Keratinocyte (primary cell): Measurements from ENCODE around the gene KPNA4. TPM values are rescaled to one million over a fixed set of nuclear protein-coding genes. Genes with fewer than 3 reads are reported as not detected.
"Not testable (repeated sequence)": the region's sequence is repeated elsewhere in the genome, so short reads cannot be mapped to it uniquely, and the experiment has no call there.

ENCODE experiments used
- DNase-seq: peaks from one replicate; pipeline ENCODE4 v3.0.0-alpha.2; 2011; ENCODE audit warnings: low read depth, missing footprints, low spot score
- FAIRE-seq: peaks from 2 replicates; lab custom pipeline; 2011; peaks lifted over from hg19 to GRCh38; lab: Jason Lieb, UNC
- H2AFZ ChIP-seq: 2 replicates; pipeline ENCODE4 v1.6.0; 2012; ENCODE audit warnings: low read length, control low read depth, inconsistent platforms; ENCODE audit not compliant: control insufficient read depth
- H3K27ac ChIP-seq: 2 replicates; pipeline ENCODE4 v1.5.1; 2011; ENCODE audit warnings: low read length; ENCODE audit not compliant: control insufficient read depth, insufficient read depth
- H3K27me3 ChIP-seq: 3 replicates; pipeline ENCODE4 v1.6.0; 2011; ENCODE audit warnings: low read length; ENCODE audit not compliant: control insufficient read depth, insufficient read depth; ENCODE audit errors: extremely low read depth
- H3K36me3 ChIP-seq, 2 experiments: 2 replicates in 1 of 2; 3 replicates in 1 of 2; pipeline ENCODE4 v1.5.1; 2011; ENCODE audit warnings: low read length in 2 of 2, mild to moderate bottlenecking in 1 of 2; ENCODE audit not compliant: control insufficient read depth in 2 of 2, insufficient read depth in 2 of 2; ENCODE audit errors: extremely low read depth in 1 of 2
- H3K4me1 ChIP-seq: 3 replicates; pipeline ENCODE4 v1.5.1; 2011; ENCODE audit warnings: low read length; ENCODE audit not compliant: control insufficient read depth, insufficient read depth; ENCODE audit errors: extremely low read depth
- H3K4me2 ChIP-seq: 3 replicates; pipeline ENCODE4 v1.6.0; 2011; ENCODE audit warnings: low read depth, low read length; ENCODE audit not compliant: control insufficient read depth, insufficient read depth; ENCODE audit errors: extremely low read depth
- H3K4me3 ChIP-seq, 3 experiments: fragments of 200-600 bp in 1 of 3; sonication (generic) in 1 of 3; 2 replicates in 2 of 3; 3 replicates in 1 of 3; pipeline ENCODE4 v1.5.1; 2011 to 2016; ENCODE audit warnings: low read length in 3 of 3, mild to moderate bottlenecking in 3 of 3, control low read depth in 2 of 3, inconsistent platforms in 1 of 3, low read depth in 1 of 3, mixed read lengths in 1 of 3, mixed run types in 1 of 3, moderate library complexity in 1 of 3; ENCODE audit not compliant: control insufficient read depth in 2 of 3, insufficient read depth in 2 of 3; ENCODE audit errors: extremely low read depth in 1 of 3
- H3K79me2 ChIP-seq: 2 replicates; pipeline ENCODE4 v1.6.0; 2012; ENCODE audit warnings: low read length; ENCODE audit not compliant: control insufficient read depth, insufficient read depth
- H3K9ac ChIP-seq: 3 replicates; pipeline ENCODE4 v1.6.0; 2011; ENCODE audit warnings: low read length; ENCODE audit not compliant: control insufficient read depth, insufficient read depth; ENCODE audit errors: extremely low read depth
- H3K9me1 ChIP-seq: 3 replicates; pipeline ENCODE4 v1.6.0; 2011; ENCODE audit warnings: low read length; ENCODE audit not compliant: control insufficient read depth, insufficient read depth; ENCODE audit errors: extremely low read depth
- H3K9me3 ChIP-seq: 2 replicates; pipeline ENCODE4 v1.5.1; 2012; ENCODE audit warnings: low read depth, low read length; ENCODE audit not compliant: control insufficient read depth
- H4K20me1 ChIP-seq: 3 replicates; pipeline ENCODE4 v1.6.0; 2011; ENCODE audit warnings: low read length; ENCODE audit not compliant: control insufficient read depth, insufficient read depth; ENCODE audit errors: extremely low read depth
- EZH2 ChIP-seq: IDR thresholded peaks from one replicate; pipeline ENCODE4 v1.6.1; 2012; ENCODE audit warnings: inconsistent platforms, mild to moderate bottlenecking, low read length, moderate library complexity
- dilution Hi-C: fragments of 300-500 bp; cut with MboI; formaldehyde crosslinking; loops from one replicate; pipeline ENCODE4 v1.7.0; 2020; ENCODE audit warnings: low sequenced_read_pairs; ENCODE audit not compliant: extremely low pct_ligation_motif_present
- polyA plus RNA-seq, 5 experiments: library from polyadenylated mRNA; depleted of rRNA in 3 of 5; stranded (reverse) in 3 of 5; stranded (forward) in 1 of 5; unstranded in 1 of 5; fragments of >200 nt; gene quantifications; 1 replicate in 1 of 5; 2 replicates in 3 of 5; 3 replicates in 1 of 5; pipeline versions ENCODE4 v1.2.1 to v1.2.3, GENCODE V29; 2011 to 2012; ENCODE audit warnings: missing spikeins in 2 of 5, low read depth in 1 of 5, low replicate concordance in 1 of 5
- TF ChIP-seq, protein P1 (sequence below), 3 experiments: IDR thresholded peaks in 1 of 3; conservative IDR thresholded peaks in 1 of 3; optimal IDR thresholded peaks in 1 of 3; 2 replicates in 2 of 3; 3 replicates in 1 of 3; pipeline versions ENCODE3 to v1.5.1; 2011; ENCODE audit warnings: low read length in 3 of 3, mild to moderate bottlenecking in 3 of 3, moderate library complexity in 2 of 3, control low read depth in 1 of 3, inconsistent platforms in 1 of 3; ENCODE audit not compliant: insufficient read depth in 2 of 3; ENCODE audit errors: extremely low read depth in 1 of 3

KPNA4 gene
- polyA plus RNA-seq, 1 donor (not counting 4 experiments of a cell fraction or from before 2014, with no cell fraction given) = 42.0 TPM

DNA sequence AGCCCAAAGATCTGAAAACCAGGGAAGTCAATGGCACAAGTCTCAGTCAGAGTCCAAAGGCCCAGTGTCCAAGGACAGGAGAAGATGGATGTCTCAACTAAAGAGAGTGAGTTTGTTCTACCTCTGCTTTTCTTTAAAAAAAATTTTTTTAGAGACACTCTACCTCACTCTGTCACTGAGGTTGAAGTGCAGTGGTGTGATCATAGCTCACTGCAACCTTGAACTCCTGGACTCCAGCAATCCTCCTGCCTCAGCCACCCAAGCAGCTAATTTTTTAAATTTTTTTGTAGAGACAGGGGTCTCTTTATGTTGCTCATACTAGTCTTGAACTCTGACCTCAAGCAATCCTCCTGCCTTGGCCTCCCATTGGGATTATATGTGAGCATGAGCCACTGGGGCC lies 39.9 kb upstream of the KPNA4 start:
- TF ChIP-seq, protein P1, sequence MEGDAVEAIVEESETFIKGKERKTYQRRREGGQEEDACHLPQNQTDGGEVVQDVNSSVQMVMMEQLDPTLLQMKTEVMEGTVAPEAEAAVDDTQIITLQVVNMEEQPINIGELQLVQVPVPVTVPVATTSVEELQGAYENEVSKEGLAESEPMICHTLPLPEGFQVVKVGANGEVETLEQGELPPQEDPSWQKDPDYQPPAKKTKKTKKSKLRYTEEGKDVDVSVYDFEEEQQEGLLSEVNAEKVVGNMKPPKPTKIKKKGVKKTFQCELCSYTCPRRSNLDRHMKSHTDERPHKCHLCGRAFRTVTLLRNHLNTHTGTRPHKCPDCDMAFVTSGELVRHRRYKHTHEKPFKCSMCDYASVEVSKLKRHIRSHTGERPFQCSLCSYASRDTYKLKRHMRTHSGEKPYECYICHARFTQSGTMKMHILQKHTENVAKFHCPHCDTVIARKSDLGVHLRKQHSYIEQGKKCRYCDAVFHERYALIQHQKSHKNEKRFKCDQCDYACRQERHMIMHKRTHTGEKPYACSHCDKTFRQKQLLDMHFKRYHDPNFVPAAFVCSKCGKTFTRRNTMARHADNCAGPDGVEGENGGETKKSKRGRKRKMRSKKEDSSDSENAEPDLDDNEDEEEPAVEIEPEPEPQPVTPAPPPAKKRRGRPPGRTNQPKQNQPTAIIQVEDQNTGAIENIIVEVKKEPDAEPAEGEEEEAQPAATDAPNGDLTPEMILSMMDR (optimal IDR thresholded peaks at IDR 0.05 in 1 of 3, IDR thresholded peaks at IDR 0.05 in 1 of 3, conservative IDR thresholded peaks at IDR 0.05 in 1 of 3; ENCODE audit: extremely low read depth in 1 of 3, insufficient read depth in 2 of 3, low read length in 3 of 3) = no peak
- no peak for TF ChIP-seq EZH2
- no peaks in the 10 kb centered on the region for H3K9me3 ChIP-seq
- no peak for DNase-seq
- no peak overlapping the region for H3K9ac ChIP-seq
- no peaks in the 10 kb centered on the region for H3K9me1 ChIP-seq
- dilution Hi-C loops = no loop called here
- H4K20me1 ChIP-seq = no peaks in the 10 kb centered on the region
- no peaks in the 10 kb centered on the region for H3K4me1 ChIP-seq
- no peaks in the 10 kb centered on the region for H3K79me2 ChIP-seq
- no peak overlapping the region for H3K4me3 ChIP-seq
- FAIRE-seq = no peak
- no peak overlapping the region for H3K4me2 ChIP-seq
- no peaks in the 10 kb centered on the region for H3K27me3 ChIP-seq
- no peak overlapping the region for H2AFZ ChIP-seq
- no peak overlapping the region for H3K27ac ChIP-seq
- no peaks in the 10 kb centered on the region for H3K36me3 ChIP-seq

DNA sequence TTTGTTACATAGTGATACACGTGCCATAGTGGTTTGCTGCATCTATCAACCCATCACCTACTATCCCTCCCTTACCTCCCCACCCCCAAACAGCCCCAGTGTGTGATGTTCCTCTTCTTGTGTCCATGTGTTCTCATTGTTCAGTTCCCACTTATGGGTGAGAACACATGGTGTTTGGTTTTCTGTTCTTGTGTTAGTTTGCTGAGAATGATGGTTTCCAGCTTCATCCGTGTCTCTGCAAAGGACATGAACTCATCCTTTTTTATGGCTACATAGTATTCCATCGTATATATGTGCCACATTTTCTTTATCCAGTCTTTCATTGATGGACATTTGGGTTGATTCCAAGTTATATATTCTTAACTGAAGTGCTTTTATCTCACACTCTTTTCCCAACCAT lies 38.5 kb upstream of the KPNA4 start:
- H3K4me2 ChIP-seq, H3K27me3 ChIP-seq, dilution Hi-C loops, H3K36me3 ChIP-seq, H3K9me3 ChIP-seq, DNase-seq, FAIRE-seq, H3K79me2 ChIP-seq, H3K9ac ChIP-seq, H3K27ac ChIP-seq, H3K4me3 ChIP-seq, H3K9me1 ChIP-seq, H3K4me1 ChIP-seq, H4K20me1 ChIP-seq, H2AFZ ChIP-seq: not testable (repeated sequence)

DNA sequence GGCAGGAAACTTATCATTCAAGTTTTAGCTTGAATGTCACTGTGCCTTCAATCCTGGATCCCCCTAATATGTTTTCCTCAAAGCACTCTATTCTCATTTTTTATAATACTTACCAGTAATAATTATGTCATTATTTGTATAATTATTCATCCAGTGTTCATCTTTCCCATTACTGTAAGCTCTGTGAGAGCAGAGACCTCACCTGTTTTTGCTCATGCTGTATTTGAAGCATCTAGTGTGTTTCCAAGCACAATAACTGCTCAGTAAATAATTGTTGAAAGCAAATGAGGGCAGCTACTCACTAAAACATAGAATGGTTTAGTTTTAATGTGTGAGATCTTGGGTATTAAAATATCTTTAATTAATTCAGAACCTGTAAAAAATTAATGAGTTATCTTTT lies 36.9 kb upstream of the KPNA4 start:
- FAIRE-seq = no peak
- Histone ChIP-seq H3K27me3 (no peaks in the 10 kb centered on the region), H3K9me3 (no peaks in the 10 kb centered on the region), H3K79me2 (no peaks in the 10 kb centered on the region), H3K4me2 (no peak overlapping the region), H3K4me3 (no peak overlapping the region), H3K27ac (no peak overlapping the region), H3K9me1 (no peaks in the 10 kb centered on the region), H3K36me3 (no peaks in the 10 kb centered on the region), H2AFZ (no peak overlapping the region), H3K9ac (no peak overlapping the region), H4K20me1 (no peaks in the 10 kb centered on the region), H3K4me1 (no peaks in the 10 kb centered on the region)
- no peak for TF ChIP-seq EZH2
- TF ChIP-seq, protein P1 (optimal IDR thresholded peaks at IDR 0.05 in 1 of 3, IDR thresholded peaks at IDR 0.05 in 1 of 3, conservative IDR thresholded peaks at IDR 0.05 in 1 of 3; ENCODE audit: extremely low read depth in 1 of 3, insufficient read depth in 2 of 3, low read length in 3 of 3) = no peak
- dilution Hi-C loops = no loop called here
- no peak for DNase-seq
